Endothelial cell of umbilical vein (primary cell): Measurements from ENCODE around the gene CARMIL1. TPM values are rescaled to one million over a fixed set of nuclear protein-coding genes. Genes with fewer than 3 reads are reported as not detected.

Experiments
- BruUV-seq: library from RNA; stranded (reverse); fragments of 400-500 nt; replicated peaks from 2 replicates; lab custom pipeline; 2021; lab: Mats Ljungman, UMichigan
- CTCF ChIA-PET: fragments of 300-600, 350-600 bp; sonication (Branson Sonifier 250); formaldehyde crosslinking; loops from one replicate; lab custom pipeline; 2021; ENCODE audit warnings: antibody characterized with exemption, inconsistent platforms; lab: Charles Lee
- POLR2A ChIA-PET: fragments of 300-600, 350-600 bp; sonication (Branson Sonifier 250); formaldehyde crosslinking; loops from one replicate; lab custom pipeline; 2021; ENCODE audit warnings: antibody characterized with exemption, inconsistent platforms; lab: Charles Lee
- DNase-seq: peaks from one replicate; pipeline ENCODE4 v3.0.0-alpha.2; 2011; ENCODE audit warnings: low read depth, low spot score
- FAIRE-seq: peaks from 2 replicates; lab custom pipeline; 2011; peaks lifted over from hg19 to GRCh38; lab: Jason Lieb, UNC
- H2AFZ ChIP-seq: 2 replicates; pipeline ENCODE4 v1.6.0; 2012; ENCODE audit warnings: low read depth, low read length, control low read depth, inconsistent platforms
- H3K27ac ChIP-seq: 2 replicates; pipeline ENCODE4 v1.5.1; 2011; ENCODE audit warnings: low read depth, mild to moderate bottlenecking, control low read depth, low read length, moderate library complexity; ENCODE audit not compliant: insufficient read depth
- H3K27me3 ChIP-seq, 2 experiments: 2 replicates each; pipeline versions ENCODE4 v1.6.0 to v1.6.1; 2011; ENCODE audit warnings: low read length in 2 of 2, mixed read lengths in 1 of 2; ENCODE audit not compliant: control insufficient read depth in 2 of 2, insufficient read depth in 2 of 2
- H3K36me3 ChIP-seq, 2 experiments: 2 replicates in 1 of 2; 3 replicates in 1 of 2; pipeline ENCODE4 v1.5.1; 2011; ENCODE audit warnings: low read length in 2 of 2, mild to moderate bottlenecking in 1 of 2, moderate library complexity in 1 of 2; ENCODE audit not compliant: control insufficient read depth in 2 of 2, insufficient read depth in 2 of 2; ENCODE audit errors: extremely low read depth in 1 of 2
- H3K4me1 ChIP-seq: 3 replicates; pipeline ENCODE4 v1.5.1; 2011; ENCODE audit warnings: mild to moderate bottlenecking, low read length; ENCODE audit not compliant: control insufficient read depth, insufficient read depth; ENCODE audit errors: extremely low read depth
- H3K4me2 ChIP-seq: 2 replicates; pipeline ENCODE4 v1.6.1; 2011; ENCODE audit warnings: low read length, control low read depth, mixed read lengths; ENCODE audit not compliant: insufficient read depth
- H3K4me3 ChIP-seq, 3 experiments: fragments of 200-600 bp in 1 of 3; sonication (generic), shearing (Covaris generic) in 1 of 3; replicated peaks in 1 of 3; 2 replicates each; pipeline ENCODE4 v1.5.1; 2011 to 2016; ENCODE audit warnings: control low read depth in 3 of 3, low read length in 3 of 3, mild to moderate bottlenecking in 2 of 3, inconsistent platforms in 1 of 3, low read depth in 1 of 3, moderate library complexity in 1 of 3; ENCODE audit not compliant: insufficient read depth in 1 of 3
- H3K79me2 ChIP-seq: 2 replicates; pipeline ENCODE4 v1.6.0; 2012; ENCODE audit warnings: low read length, inconsistent platforms; ENCODE audit not compliant: control insufficient read depth, insufficient read depth
- H3K9ac ChIP-seq: replicated peaks from 2 replicates; pipeline ENCODE3; 2011; ENCODE audit warnings: low read length, control low read depth; ENCODE audit not compliant: insufficient read depth; ENCODE audit errors: extremely low read depth
- H3K9me1 ChIP-seq: replicated peaks from 3 replicates; pipeline ENCODE4 v1.6.0; 2011; ENCODE audit warnings: mild to moderate bottlenecking, low read length; ENCODE audit not compliant: control insufficient read depth, insufficient read depth; ENCODE audit errors: extremely low read depth
- H3K9me3 ChIP-seq: replicated peaks from 2 replicates; pipeline ENCODE4 v1.5.1; 2012; ENCODE audit warnings: low read length, inconsistent platforms; ENCODE audit not compliant: control insufficient read depth, insufficient read depth
- H4K20me1 ChIP-seq: replicated peaks from 2 replicates; pipeline ENCODE3; 2011; ENCODE audit warnings: mild to moderate bottlenecking, low read length; ENCODE audit not compliant: control insufficient read depth, insufficient read depth; ENCODE audit errors: extremely low read depth
- EZH2 ChIP-seq: IDR thresholded peaks from 2 replicates; pipeline ENCODE4 v1.6.1; 2012; ENCODE audit warnings: borderline replicate concordance, low read depth, mild to moderate bottlenecking, moderate library complexity, low read length, inconsistent platforms; ENCODE audit not compliant: severe bottlenecking
- FOS ChIP-seq: IDR thresholded peaks from 2 replicates; pipeline ENCODE4 v1.6.1; 2011; ENCODE audit warnings: mild to moderate bottlenecking, low read length, moderate library complexity, borderline replicate concordance; ENCODE audit not compliant: insufficient read depth
- GATA2 ChIP-seq: IDR thresholded peaks from 2 replicates; pipeline ENCODE4 v1.7.0; 2011; ENCODE audit warnings: low read depth, mild to moderate bottlenecking, moderate library complexity, mixed read lengths, low read length; ENCODE audit not compliant: insufficient read length, insufficient read depth
- JUN ChIP-seq: IDR thresholded peaks from 2 replicates; pipeline ENCODE4 v1.6.1; 2011; ENCODE audit warnings: borderline replicate concordance, low read depth; ENCODE audit not compliant: insufficient read length, insufficient read depth
- MYC ChIP-seq: IDR thresholded peaks from one replicate; pipeline ENCODE4 v1.6.1; 2011; ENCODE audit warnings: mild to moderate bottlenecking, low read depth, low read length
- POLR2A ChIP-seq: IDR thresholded peaks from 2 replicates; pipeline ENCODE4 v1.6.1; 2012; ENCODE audit warnings: low read depth, mild to moderate bottlenecking, control low read depth, low read length
- POLR2AphosphoS5 ChIP-seq: IDR thresholded peaks from 2 replicates; pipeline ENCODE4 v1.6.1; 2012; ENCODE audit warnings: low read depth, mild to moderate bottlenecking, control low read depth, low read length, moderate library complexity; ENCODE audit not compliant: insufficient read depth
- dilution Hi-C: fragments of 300-500 bp; cut with MboI; formaldehyde crosslinking; loops from one replicate; pipeline ENCODE4 v1.15.0; 2019; ENCODE audit warnings: low sequenced_read_pairs; ENCODE audit not compliant: extremely low pct_ligation_motif_present
- intact Hi-C: fragments of 100-400 bp; cut with micrococcal nuclease; formaldehyde crosslinking; loops from one replicate; pipeline ENCODE4 v1.10.0; 2022
- polyA plus RNA-seq, 4 experiments: library from polyadenylated mRNA; depleted of rRNA in 3 of 4; stranded (reverse) in 3 of 4; unstranded in 1 of 4; fragments of >200 nt; gene quantifications; 2 replicates each; pipeline versions ENCODE4 v1.2.1 to v1.2.3, GENCODE V29; 2011 to 2012; ENCODE audit warnings: missing spikeins in 1 of 4
- total RNA-seq: library from RNA; stranded (reverse); gene quantifications from 2 replicates; pipeline ENCODE4 v1.2.3, GENCODE V29; 2021
- TF ChIP-seq, protein P1 (sequence below): IDR thresholded peaks from 2 replicates; pipeline ENCODE4 v1.6.1; 2011; ENCODE audit not compliant: insufficient read depth, insufficient read length
- TF ChIP-seq, protein P2 (sequence below), 2 donors: IDR thresholded peaks; 1 replicate in 1 of 2; 2 replicates in 1 of 2; pipeline ENCODE4 v1.5.1; 2011; ENCODE audit warnings: low read length in 2 of 2, mild to moderate bottlenecking in 2 of 2, moderate library complexity in 2 of 2, control low read depth in 1 of 2, inconsistent platforms in 1 of 2, low read depth in 1 of 2; ENCODE audit not compliant: insufficient read depth in 1 of 2; ENCODE audit errors: extremely low read depth in 1 of 2

The CARMIL1 gene
- total and polyA plus RNA-seq, 2 donors (not counting 3 experiments of a cell fraction or from before 2014, with no cell fraction given), result 1.3 to 8.7 TPM

DNA sequence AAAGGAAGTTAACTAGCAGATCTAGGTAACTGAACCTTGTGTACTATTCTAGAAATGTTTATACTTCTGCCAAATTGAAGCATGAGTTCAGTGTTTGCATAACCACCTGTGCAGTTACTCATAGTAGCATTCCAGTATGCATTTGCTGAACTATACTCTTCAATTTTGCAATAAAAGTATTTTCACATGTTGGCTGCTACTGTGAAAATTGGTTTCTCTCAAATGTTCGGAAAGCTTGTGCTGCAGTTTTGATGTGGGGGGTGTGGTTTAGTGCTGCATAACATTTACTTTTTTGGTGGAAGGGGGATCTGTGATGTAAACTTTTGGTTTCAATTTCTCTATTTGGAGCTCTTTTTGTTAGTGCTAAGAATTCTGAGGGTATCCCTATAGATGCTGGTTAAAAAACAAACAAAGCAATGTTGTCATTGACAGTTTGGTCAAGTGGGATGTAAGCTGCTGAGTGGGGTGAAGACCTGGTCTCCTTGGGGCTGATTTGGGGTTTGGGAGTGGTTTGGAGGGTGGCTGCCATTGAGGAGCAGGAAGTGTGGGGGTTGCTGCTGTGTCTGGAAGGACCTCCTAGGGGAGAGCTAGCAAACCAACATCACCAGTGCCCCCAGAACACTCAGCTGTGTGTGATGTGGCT is 87.8 kb downstream of the CARMIL1 start:
- H3K4me2 ChIP-seq, result no peak overlapping the region
- H3K79me2 ChIP-seq, result no peaks in the 10 kb centered on the region
- no peak overlapping the region for H3K9ac ChIP-seq
- intact Hi-C loops, result no loop called here
- no peaks in the 10 kb centered on the region for H3K36me3 ChIP-seq
- no peaks in the 10 kb centered on the region for H3K4me1 ChIP-seq
- H3K4me3 ChIP-seq, result no peak overlapping the region
- H3K27me3 ChIP-seq, result peaks cover 0 to 1% of the 10 kb centered on the region in 2 experiments
- FAIRE-seq (no peak), DNase-seq (no peak)
- H2AFZ ChIP-seq, result no peak overlapping the region
- no peaks in the 10 kb centered on the region for H4K20me1 ChIP-seq
- H3K9me3 ChIP-seq, result no peaks in the 10 kb centered on the region
- POLR2A ChIA-PET, result no interaction called here
- TF ChIP-seq GATA2, result no peak
- TF ChIP-seq POLR2AphosphoS5, result no peak
- no peak for TF ChIP-seq POLR2A
- TF ChIP-seq, protein P1, sequence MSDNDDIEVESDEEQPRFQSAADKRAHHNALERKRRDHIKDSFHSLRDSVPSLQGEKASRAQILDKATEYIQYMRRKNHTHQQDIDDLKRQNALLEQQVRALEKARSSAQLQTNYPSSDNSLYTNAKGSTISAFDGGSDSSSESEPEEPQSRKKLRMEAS, result no peak
- no peak for TF ChIP-seq FOS
- TF ChIP-seq, protein P2, sequence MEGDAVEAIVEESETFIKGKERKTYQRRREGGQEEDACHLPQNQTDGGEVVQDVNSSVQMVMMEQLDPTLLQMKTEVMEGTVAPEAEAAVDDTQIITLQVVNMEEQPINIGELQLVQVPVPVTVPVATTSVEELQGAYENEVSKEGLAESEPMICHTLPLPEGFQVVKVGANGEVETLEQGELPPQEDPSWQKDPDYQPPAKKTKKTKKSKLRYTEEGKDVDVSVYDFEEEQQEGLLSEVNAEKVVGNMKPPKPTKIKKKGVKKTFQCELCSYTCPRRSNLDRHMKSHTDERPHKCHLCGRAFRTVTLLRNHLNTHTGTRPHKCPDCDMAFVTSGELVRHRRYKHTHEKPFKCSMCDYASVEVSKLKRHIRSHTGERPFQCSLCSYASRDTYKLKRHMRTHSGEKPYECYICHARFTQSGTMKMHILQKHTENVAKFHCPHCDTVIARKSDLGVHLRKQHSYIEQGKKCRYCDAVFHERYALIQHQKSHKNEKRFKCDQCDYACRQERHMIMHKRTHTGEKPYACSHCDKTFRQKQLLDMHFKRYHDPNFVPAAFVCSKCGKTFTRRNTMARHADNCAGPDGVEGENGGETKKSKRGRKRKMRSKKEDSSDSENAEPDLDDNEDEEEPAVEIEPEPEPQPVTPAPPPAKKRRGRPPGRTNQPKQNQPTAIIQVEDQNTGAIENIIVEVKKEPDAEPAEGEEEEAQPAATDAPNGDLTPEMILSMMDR (IDR thresholded peaks at IDR 0.05; ENCODE audit: extremely low read depth in 1 of 2, insufficient read depth in 1 of 2, low read depth in 1 of 2, low read length in 2 of 2), result no peak
- no peak for TF ChIP-seq JUN
- TF ChIP-seq EZH2, result no peak
- TF ChIP-seq MYC, result no peak
- H3K27ac ChIP-seq, result no peak overlapping the region
- no TSS peak for BruUV-seq
- no peaks in the 10 kb centered on the region for H3K9me1 ChIP-seq
- CTCF ChIA-PET, result interaction anchor here (1.0 kb wide), 1 partner anchor 33 kb away, joined by 3 read pairs; no protein-coding TSS in a partner anchor
- dilution Hi-C loops, result no loop called here
